ENCODE measurements around the gene SIGLEC14. TPM values are rescaled to one million over a fixed set of nuclear protein-coding genes. Genes with fewer than 3 reads are reported as not detected.

Gene SIGLEC14
- total RNA-seq, 1 donor from 2014 or later: not detected

DNA sequence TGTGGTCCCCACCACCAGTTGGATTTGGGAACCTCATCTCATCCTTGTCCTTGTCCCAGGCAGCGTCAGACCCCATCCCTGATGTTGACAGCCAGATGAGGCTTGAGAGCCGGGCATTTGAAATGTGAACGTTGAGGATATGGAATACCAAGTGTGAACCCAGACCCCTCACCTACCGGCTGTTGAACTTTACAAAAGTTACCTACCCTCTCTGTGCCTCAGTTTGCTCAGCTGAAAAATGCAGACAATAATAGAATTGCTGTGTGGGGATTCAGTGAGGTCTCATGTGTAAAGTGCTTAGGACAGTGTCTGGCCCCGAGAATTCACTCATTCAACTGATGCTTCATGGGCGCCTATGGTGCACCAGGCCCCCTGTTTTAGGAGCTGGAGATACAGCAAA, 693 bp upstream of the SIGLEC14 start:
- TF ChIP-seq, protein P1, sequence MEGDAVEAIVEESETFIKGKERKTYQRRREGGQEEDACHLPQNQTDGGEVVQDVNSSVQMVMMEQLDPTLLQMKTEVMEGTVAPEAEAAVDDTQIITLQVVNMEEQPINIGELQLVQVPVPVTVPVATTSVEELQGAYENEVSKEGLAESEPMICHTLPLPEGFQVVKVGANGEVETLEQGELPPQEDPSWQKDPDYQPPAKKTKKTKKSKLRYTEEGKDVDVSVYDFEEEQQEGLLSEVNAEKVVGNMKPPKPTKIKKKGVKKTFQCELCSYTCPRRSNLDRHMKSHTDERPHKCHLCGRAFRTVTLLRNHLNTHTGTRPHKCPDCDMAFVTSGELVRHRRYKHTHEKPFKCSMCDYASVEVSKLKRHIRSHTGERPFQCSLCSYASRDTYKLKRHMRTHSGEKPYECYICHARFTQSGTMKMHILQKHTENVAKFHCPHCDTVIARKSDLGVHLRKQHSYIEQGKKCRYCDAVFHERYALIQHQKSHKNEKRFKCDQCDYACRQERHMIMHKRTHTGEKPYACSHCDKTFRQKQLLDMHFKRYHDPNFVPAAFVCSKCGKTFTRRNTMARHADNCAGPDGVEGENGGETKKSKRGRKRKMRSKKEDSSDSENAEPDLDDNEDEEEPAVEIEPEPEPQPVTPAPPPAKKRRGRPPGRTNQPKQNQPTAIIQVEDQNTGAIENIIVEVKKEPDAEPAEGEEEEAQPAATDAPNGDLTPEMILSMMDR (IDR thresholded peaks at IDR 0.05; ENCODE audit: insufficient read depth, low read depth, low read length): no peak
- TF ChIP-seq EZH2 (IDR thresholded peaks at IDR 0.05; ENCODE audit: insufficient read depth, low read length): no peak
- Histone ChIP-seq H3K4me3 (ENCODE audit: insufficient read depth, low read depth, low read length) (no peak overlapping the region), H3K9ac (ENCODE audit: low read length) (no peak overlapping the region), H3K27ac (ENCODE audit: low read depth, low read length) (no peak overlapping the region), H3K9me3 (ENCODE audit: insufficient read depth, low read depth, low read length) (no peaks in the 10 kb centered on the region), H3K36me3 (ENCODE audit: insufficient read depth, low read length) (no peaks in the 10 kb centered on the region), H3K4me2 (ENCODE audit: low read length) (no peak overlapping the region), H3K79me2 (ENCODE audit: insufficient read depth, low read length) (no peaks in the 10 kb centered on the region), H4K20me1 (ENCODE audit: insufficient read depth, low read length) (no peaks in the 10 kb centered on the region), H3K27me3 (ENCODE audit: insufficient read depth, low read length) (no peaks in the 10 kb centered on the region), H3K4me1 (ENCODE audit: insufficient read depth, low read length) (no peaks in the 10 kb centered on the region), H2AFZ (ENCODE audit: low read depth, low read length) (no peak overlapping the region)
- DNase-seq (ENCODE audit: low read depth): no peak
- no peak overlapping the region for H3K4me3 Mint-ChIP-seq (ENCODE audit: unreplicated experiment)
- H3K9me3 Mint-ChIP-seq (ENCODE audit: unreplicated experiment): peaks cover 13% of the 10 kb centered on the region
- FAIRE-seq: no peak
- no peaks in the 10 kb centered on the region for H3K4me1 Mint-ChIP-seq (ENCODE audit: low read depth, unreplicated experiment)
- no peaks in the 10 kb centered on the region for H3K36me3 Mint-ChIP-seq (ENCODE audit: low read depth, unreplicated experiment)
- H3K27ac Mint-ChIP-seq (ENCODE audit: unreplicated experiment): no peak overlapping the region
- H3K27me3 Mint-ChIP-seq (ENCODE audit: low read depth, unreplicated experiment): peaks cover 23% of the 10 kb centered on the region

DNA sequence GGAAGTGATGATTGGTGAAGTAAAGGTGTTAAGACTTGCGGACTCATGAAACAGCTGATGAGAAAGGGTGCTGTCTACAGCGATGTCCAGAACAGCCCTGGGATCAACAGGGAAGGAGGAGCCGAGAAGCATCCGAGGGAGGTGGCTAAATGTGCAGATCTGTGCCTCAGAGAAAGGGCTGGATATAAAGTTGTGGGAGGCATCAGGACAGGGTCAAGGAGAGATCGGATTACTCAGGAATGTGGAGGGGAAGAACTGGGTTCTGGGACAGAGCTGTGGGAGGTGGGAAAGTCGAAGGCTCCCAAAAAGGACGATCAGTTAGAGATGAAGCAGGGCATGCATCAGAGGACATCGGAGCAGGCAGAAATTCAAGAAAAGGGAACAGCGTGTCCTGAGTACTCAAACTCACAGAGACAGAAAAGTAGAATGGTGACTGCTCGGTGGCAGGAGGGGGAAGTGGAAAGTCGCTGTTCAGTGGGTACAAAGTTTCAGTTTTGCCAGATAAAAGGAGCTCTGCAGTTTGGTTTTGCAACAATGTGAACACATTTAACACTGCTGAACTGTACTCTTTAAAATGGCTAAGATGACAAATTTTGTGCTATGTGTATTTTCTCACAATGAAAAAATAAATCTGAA, 1.9 kb downstream of the SIGLEC14 start:
- Mint-ChIP-seq H3K4me1 (ENCODE audit: low read depth, unreplicated experiment) (no peaks in the 10 kb centered on the region), H3K9me3 (ENCODE audit: unreplicated experiment) (peaks cover 11% of the 10 kb centered on the region), H3K36me3 (ENCODE audit: low read depth, unreplicated experiment) (no peaks in the 10 kb centered on the region), H3K27me3 (ENCODE audit: low read depth, unreplicated experiment) (peaks cover 19% of the 10 kb centered on the region), H3K27ac (ENCODE audit: unreplicated experiment) (no peak overlapping the region), H3K4me3 (ENCODE audit: unreplicated experiment) (no peak overlapping the region)
- no peak for DNase-seq (ENCODE audit: low read depth)
- Histone ChIP-seq H3K36me3 (ENCODE audit: insufficient read depth, low read length) (no peaks in the 10 kb centered on the region), H3K79me2 (ENCODE audit: insufficient read depth, low read length) (no peaks in the 10 kb centered on the region), H3K9me3 (ENCODE audit: insufficient read depth, low read depth, low read length) (no peaks in the 10 kb centered on the region), H3K9ac (ENCODE audit: low read length) (no peak overlapping the region), H3K4me2 (ENCODE audit: low read length) (no peak overlapping the region), H3K4me3 (ENCODE audit: insufficient read depth, low read depth, low read length) (no peak overlapping the region), H3K27ac (ENCODE audit: low read depth, low read length) (no peak overlapping the region), H3K4me1 (ENCODE audit: insufficient read depth, low read length) (no peaks in the 10 kb centered on the region), H3K27me3 (ENCODE audit: insufficient read depth, low read length) (no peaks in the 10 kb centered on the region), H2AFZ (ENCODE audit: low read depth, low read length) (no peak overlapping the region), H4K20me1 (ENCODE audit: insufficient read depth, low read length) (no peaks in the 10 kb centered on the region)
- TF ChIP-seq EZH2 (IDR thresholded peaks at IDR 0.05; ENCODE audit: insufficient read depth, low read length): no peak
- TF ChIP-seq, protein P1 (IDR thresholded peaks at IDR 0.05; ENCODE audit: insufficient read depth, low read depth, low read length): no peak
- FAIRE-seq: no peak

- no peaks in the 10 kb centered on the region for H3K4me1 Mint-ChIP-seq (ENCODE audit: low read depth, unreplicated experiment)
- Histone ChIP-seq H3K27ac (ENCODE audit: low read depth, low read length) (no peak overlapping the region), H3K79me2 (ENCODE audit: insufficient read depth, low read length) (no peaks in the 10 kb centered on the region), H3K27me3 (ENCODE audit: insufficient read depth, low read length) (no peaks in the 10 kb centered on the region), H3K36me3 (ENCODE audit: insufficient read depth, low read length) (no peaks in the 10 kb centered on the region), H3K9me3 (ENCODE audit: insufficient read depth, low read depth, low read length) (no peaks in the 10 kb centered on the region), H3K4me1 (ENCODE audit: insufficient read depth, low read length) (no peaks in the 10 kb centered on the region), H3K9ac (ENCODE audit: low read length) (no peak overlapping the region), H4K20me1 (ENCODE audit: insufficient read depth, low read length) (no peaks in the 10 kb centered on the region), H3K4me2 (ENCODE audit: low read length) (no peak overlapping the region), H3K4me3 (ENCODE audit: insufficient read depth, low read depth, low read length) (no peak overlapping the region), H2AFZ (ENCODE audit: low read depth, low read length) (no peak overlapping the region)
- FAIRE-seq (no peak), DNase-seq (ENCODE audit: low read depth) (no peak)
- no peak overlapping the region for H3K4me3 Mint-ChIP-seq (ENCODE audit: unreplicated experiment)
- H3K36me3 Mint-ChIP-seq (ENCODE audit: low read depth, unreplicated experiment): no peaks in the 10 kb centered on the region
- no peak for TF ChIP-seq EZH2 (IDR thresholded peaks at IDR 0.05; ENCODE audit: insufficient read depth, low read length)
- TF ChIP-seq, protein P1 (IDR thresholded peaks at IDR 0.05; ENCODE audit: insufficient read depth, low read depth, low read length): no peak
- H3K27me3 Mint-ChIP-seq (ENCODE audit: low read depth, unreplicated experiment): peaks cover 11% of the 10 kb centered on the region
- no peak overlapping the region for H3K27ac Mint-ChIP-seq (ENCODE audit: unreplicated experiment)
- peaks cover 11% of the 10 kb centered on the region for H3K9me3 Mint-ChIP-seq (ENCODE audit: unreplicated experiment)
These were observed 5.0 kb downstream of the SIGLEC14 start for GRCh38 chr19:51641648-51642047.

Data from astrocyte (in vitro differentiated cells and primary cell).